Osteocyte (in vitro differentiated cells): ENCODE results near the gene UGGT2. TPM values are rescaled to one million over a fixed set of nuclear protein-coding genes. Genes with fewer than 3 reads are reported as not detected.

ENCODE experiments used
- DNase-seq: peaks from one replicate; pipeline ENCODE4 v3.0.0; 2021; ENCODE audit warnings: mixed read lengths; ENCODE audit not compliant: unreplicated experiment; ENCODE audit errors: extremely low spot score
- H3K27ac Mint-ChIP-seq: one replicate; pipeline ENCODE4 v1.8.0; 2021; ENCODE audit warnings: mild to moderate bottlenecking, mixed read lengths; ENCODE audit not compliant: unreplicated experiment
- H3K27me3 Mint-ChIP-seq: one replicate; pipeline ENCODE4 v1.8.0; 2021; ENCODE audit warnings: mixed read lengths; ENCODE audit not compliant: unreplicated experiment
- H3K36me3 Mint-ChIP-seq: one replicate; pipeline ENCODE4 v1.8.0; 2021; ENCODE audit warnings: mixed read lengths; ENCODE audit not compliant: unreplicated experiment
- H3K4me1 Mint-ChIP-seq: one replicate; pipeline ENCODE4 v1.8.0; 2021; ENCODE audit warnings: mixed read lengths; ENCODE audit not compliant: unreplicated experiment
- H3K4me3 Mint-ChIP-seq: one replicate; pipeline ENCODE4 v1.8.0; 2021; ENCODE audit warnings: mild to moderate bottlenecking, moderate library complexity, mixed read lengths; ENCODE audit not compliant: unreplicated experiment
- H3K9me3 Mint-ChIP-seq: one replicate; pipeline ENCODE4 v1.8.0; 2021; ENCODE audit warnings: mixed read lengths; ENCODE audit not compliant: unreplicated experiment
- total RNA-seq: library from RNA; stranded (reverse); gene quantifications from 2 replicates; pipeline ENCODE4 v1.2.1, GENCODE V29; 2021
- TF ChIP-seq, protein P1 (sequence below): fragments of 200-600 bp; sonication (generic); IDR thresholded peaks from 2 replicates; pipeline ENCODE4 v1.5.0; 2021; ENCODE audit warnings: antibody characterized with exemption, mild to moderate bottlenecking, moderate library complexity

The UGGT2 gene
- total RNA-seq, 1 donor from 2014 or later, result 34.1 TPM

DNA sequence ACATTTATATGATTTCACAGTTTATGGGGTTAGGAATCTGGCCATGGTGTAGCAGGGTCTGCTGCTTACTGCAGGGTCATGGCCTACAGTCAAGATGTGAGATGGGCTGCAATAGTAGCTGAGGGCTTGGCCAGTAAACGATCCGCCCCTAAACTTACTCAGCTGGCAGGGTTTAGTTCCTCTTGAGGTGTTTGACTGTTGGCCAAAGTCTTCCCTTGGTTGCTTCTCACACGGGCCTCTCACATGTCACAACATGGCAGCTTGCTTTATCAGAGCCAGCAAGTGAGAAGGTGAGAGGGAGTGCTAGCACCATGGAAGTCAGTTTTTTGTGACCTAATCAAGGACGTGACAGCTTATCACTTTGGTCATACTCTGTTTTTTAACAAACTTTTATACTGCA is 299.1 kb downstream of the UGGT2 start:
- Mint-ChIP-seq H3K27me3 (no peaks in the 10 kb centered on the region), H3K4me3 (no peak overlapping the region)

DNA sequence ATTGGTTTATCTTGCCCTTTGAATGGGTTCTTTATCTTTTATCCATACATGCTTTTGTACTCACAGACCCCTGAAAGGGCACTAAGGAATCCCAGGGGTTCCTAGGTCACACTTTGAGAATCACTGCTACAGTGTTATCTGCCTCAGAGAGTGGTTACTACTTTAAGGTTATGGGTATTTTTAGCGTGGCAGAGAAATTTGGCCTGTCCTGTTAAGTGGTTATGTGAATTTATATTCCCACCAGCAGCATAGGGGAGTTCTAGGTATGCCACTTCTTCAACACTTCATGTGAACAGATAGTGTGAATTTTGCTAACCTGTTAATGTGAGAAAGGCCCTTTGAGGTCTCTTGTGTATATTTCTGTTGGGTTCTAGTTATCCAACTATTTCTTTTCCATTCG is 300.5 kb downstream of the UGGT2 start:
- DNase-seq, result no peak
- Mint-ChIP-seq H3K9me3 (no peaks in the 10 kb centered on the region), H3K4me1 (peaks cover 3% of the 10 kb centered on the region), H3K27ac (no peak overlapping the region), H3K27me3 (no peaks in the 10 kb centered on the region), H3K4me3 (no peak overlapping the region), H3K36me3 (peaks cover 3% of the 10 kb centered on the region)
- TF ChIP-seq, protein P1, sequence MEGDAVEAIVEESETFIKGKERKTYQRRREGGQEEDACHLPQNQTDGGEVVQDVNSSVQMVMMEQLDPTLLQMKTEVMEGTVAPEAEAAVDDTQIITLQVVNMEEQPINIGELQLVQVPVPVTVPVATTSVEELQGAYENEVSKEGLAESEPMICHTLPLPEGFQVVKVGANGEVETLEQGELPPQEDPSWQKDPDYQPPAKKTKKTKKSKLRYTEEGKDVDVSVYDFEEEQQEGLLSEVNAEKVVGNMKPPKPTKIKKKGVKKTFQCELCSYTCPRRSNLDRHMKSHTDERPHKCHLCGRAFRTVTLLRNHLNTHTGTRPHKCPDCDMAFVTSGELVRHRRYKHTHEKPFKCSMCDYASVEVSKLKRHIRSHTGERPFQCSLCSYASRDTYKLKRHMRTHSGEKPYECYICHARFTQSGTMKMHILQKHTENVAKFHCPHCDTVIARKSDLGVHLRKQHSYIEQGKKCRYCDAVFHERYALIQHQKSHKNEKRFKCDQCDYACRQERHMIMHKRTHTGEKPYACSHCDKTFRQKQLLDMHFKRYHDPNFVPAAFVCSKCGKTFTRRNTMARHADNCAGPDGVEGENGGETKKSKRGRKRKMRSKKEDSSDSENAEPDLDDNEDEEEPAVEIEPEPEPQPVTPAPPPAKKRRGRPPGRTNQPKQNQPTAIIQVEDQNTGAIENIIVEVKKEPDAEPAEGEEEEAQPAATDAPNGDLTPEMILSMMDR, result no peak

More for the DNA sequence above, 299.1 kb downstream of the UGGT2 start:
- TF ChIP-seq, protein P1, result no peak
- no peak for DNase-seq
- no peaks in the 10 kb centered on the region for H3K9me3 Mint-ChIP-seq
- H3K27ac Mint-ChIP-seq, result no peak overlapping the region
- peaks cover 3% of the 10 kb centered on the region for H3K4me1 Mint-ChIP-seq
- H3K36me3 Mint-ChIP-seq, result peaks cover 7% of the 10 kb centered on the region

Other genes starting within 250 kb of the UGGT2 start
- not detected in 2 replicates for gene HS6ST3, start 36.7 kb upstream of the UGGT2 start, total RNA-seq